NCI-H82 (cell line): ENCODE data around the gene CDKN1A.
"Not testable (repeated sequence)": the region's sequence is repeated elsewhere in the genome, so short reads cannot be mapped to it uniquely, and the experiment has no call there.

Source experiments
- DNase-seq: peaks from one replicate; lab custom pipeline; 2025; lab: John Stamatoyannopoulos, UW

Gene CDKN1A

GRCh38 chr6:36720251-36721141 lies 42.0 kb downstream of the CDKN1A start:
- DNase-seq = no peak

- no peak for DNase-seq
Measured at GRCh38 chr6:36721369-36722140, 43.0 kb downstream of the CDKN1A start.

- DNase-seq = no peak
Measured at GRCh38 chr6:36722365-36722764, 43.9 kb downstream of the CDKN1A start.

- DNase-seq = no peak
Measured at GRCh38 chr6:36722879-36723278, 44.4 kb downstream of the CDKN1A start.

- DNase-seq = not testable (repeated sequence)
Measured at GRCh38 chr6:36723992-36724391, 45.5 kb downstream of the CDKN1A start.

GRCh38 chr6:36724514-36725390 lies 46.2 kb downstream of the CDKN1A start:
- DNase-seq = peak; percentile 75

- no peak for DNase-seq
Measured at GRCh38 chr6:36725581-36725980, 47.1 kb downstream of the CDKN1A start.

- peak; percentile 82 for DNase-seq
Measured at GRCh38 chr6:36727505-36728021, 49.0 kb downstream of the CDKN1A start.

GRCh38 chr6:36728289-36729160 lies 50.0 kb downstream of the CDKN1A start:
- no peak for DNase-seq

GRCh38 chr6:36729161-36729524 lies 50.6 kb downstream of the CDKN1A start:
- no peak for DNase-seq

- DNase-seq = no peak
Measured at GRCh38 chr6:36730424-36731380, 52.2 kb downstream of the CDKN1A start.

GRCh38 chr6:36731622-36732310 lies 53.3 kb downstream of the CDKN1A start:
- no peak for DNase-seq

GRCh38 chr6:36733300-36733699 lies 54.8 kb downstream of the CDKN1A start:
- no peak for DNase-seq

- no peak for DNase-seq
Measured at GRCh38 chr6:36734486-36735060, 56.1 kb downstream of the CDKN1A start.

- DNase-seq = no peak
Measured at GRCh38 chr6:36735110-36736071, 56.9 kb downstream of the CDKN1A start.
